HepG2 (cell line): ENCODE data around the gene SURF2. TPM values are rescaled to one million over a fixed set of nuclear protein-coding genes. Genes with fewer than 3 reads are reported as not detected.
A peak's percentile ranks its signal among the peaks of the same experiment; 100 is the strongest.

Experiments used
- ARID3A ChIP-seq: IDR thresholded peaks from 2 replicates; pipeline ENCODE4 v1.6.1; 2012; ENCODE audit warnings: low read depth, low read length, improper control_type of control experiment
- BRF2 ChIP-seq: sonication (generic); formaldehyde crosslinking; IDR thresholded peaks from 2 replicates; pipeline ENCODE4 v1.8.1; 2022; ENCODE audit warnings: mild to moderate bottlenecking, missing genetic modification reagents
- CSRNP1 ChIP-seq: sonication (generic); formaldehyde crosslinking; IDR thresholded peaks from 2 replicates; pipeline ENCODE4 v1.8.1; 2023; ENCODE audit warnings: mild to moderate bottlenecking, missing genetic modification reagents
- FIP1L1 ChIP-seq: fragments of 200-400 bp; formaldehyde crosslinking; IDR thresholded peaks from 2 replicates; pipeline ENCODE4 v1.6.1; 2018; ENCODE audit warnings: low read depth, mild to moderate bottlenecking, low read length, moderate library complexity, borderline replicate concordance; ENCODE audit not compliant: insufficient read depth
- HNRNPLL ChIP-seq: fragments of 200-400 bp; formaldehyde crosslinking; IDR thresholded peaks from 2 replicates; pipeline ENCODE4 v1.6.1; 2017; ENCODE audit warnings: mild to moderate bottlenecking, low read depth, low read length; ENCODE audit not compliant: poor library complexity, severe bottlenecking
- MAFK ChIP-seq, 2 experiments: IDR thresholded peaks in 1 of 2; conservative IDR thresholded peaks in 1 of 2; 2 replicates each; pipeline ENCODE4 v1.6.1; 2011; ENCODE audit warnings: improper control_type of control experiment in 2 of 2, low read length in 2 of 2
- MIER2 ChIP-seq: IDR thresholded peaks from 2 replicates; pipeline ENCODE4 v1.6.1; 2016; ENCODE audit warnings: missing biosample characterization, missing genetic modification reagents
- RXRB ChIP-seq: IDR thresholded peaks from 2 replicates; pipeline ENCODE4 v1.6.1; 2016; ENCODE audit warnings: borderline replicate concordance, missing genetic modification reagents, missing compliant biosample characterization
- TGIF2 ChIP-seq: IDR thresholded peaks from 2 replicates; pipeline ENCODE4 v1.6.1; 2016; ENCODE audit warnings: control low read depth, missing compliant biosample characterization
- USF2 ChIP-seq, 2 experiments: sonication (generic) in 1 of 2; formaldehyde crosslinking in 1 of 2; IDR thresholded peaks; 2 replicates each; pipeline versions ENCODE4 v1.5.1 to v1.6.1; 2011 to 2020; ENCODE audit warnings: borderline replicate concordance in 1 of 2, low read depth in 1 of 2, low read length in 1 of 2, mild to moderate bottlenecking in 1 of 2, missing genetic modification reagents in 1 of 2, moderate library complexity in 1 of 2
- ZBTB7A ChIP-seq: sonication (generic); formaldehyde crosslinking; IDR thresholded peaks from 2 replicates; pipeline ENCODE4 v1.8.0; 2022; ENCODE audit warnings: mild to moderate bottlenecking, missing genetic modification reagents
- ZNF142 ChIP-seq: sonication (generic); formaldehyde crosslinking; IDR thresholded peaks from 2 replicates; pipeline ENCODE4 v1.4.0; 2020; ENCODE audit warnings: missing genetic modification reagents
- ZNF180 ChIP-seq: sonication (generic); formaldehyde crosslinking; IDR thresholded peaks from 2 replicates; pipeline ENCODE4 v1.4.0; 2020; ENCODE audit warnings: low read depth, missing genetic modification reagents, borderline replicate concordance
- ZNF83 ChIP-seq: sonication (generic); formaldehyde crosslinking; IDR thresholded peaks from 2 replicates; pipeline ENCODE4 v1.4.0; 2020; ENCODE audit warnings: missing genetic modification reagents, mild to moderate bottlenecking, borderline replicate concordance
- polyA plus RNA-seq, 8 experiments: library from polyadenylated mRNA; depleted of rRNA in 3 of 8; stranded (reverse) in 7 of 8; unstranded in 1 of 8; fragments of >200 nt; fragmentation: Illumina TruSeq in 4 of 8; extraction: Trizol in 4 of 8; gene quantifications; 2 replicates each; pipeline versions ENCODE4 v1.2.1 to v1.2.3, GENCODE V29; 2011 to 2016; ENCODE audit warnings: low read depth in 4 of 8, missing spikeins in 1 of 8, mixed read lengths in 1 of 8; ENCODE audit not compliant: insufficient read depth in 1 of 8
- total RNA-seq, 5 experiments: library from RNA; depleted of rRNA; stranded (reverse); fragments of >200 nt; fragmentation: Illumina TruSeq; extraction: Trizol; gene quantifications; 2 replicates each; pipeline ENCODE4 v1.2.3, GENCODE V29; 2016; ENCODE audit warnings: low read depth in 1 of 5

SURF2 gene
- total and polyA plus RNA-seq, 2 of the 13 experiments (the other 11 are each of a cell fraction or from before 2014, with no cell fraction given) = 6.3 to 13.6 TPM

GRCh38 chr9:133347985-133348717, 8.2 kb upstream of the SURF2 start, which contains the start of the genes MED22 and RPL7A (continued):
- TF ChIP-seq CSRNP1 (peak; percentile 20; the same call in 1 of the 2 replicates), RXRB (CRISPR knock-in tag) (peak; percentile 51; the same call in 1 of the 2 replicates), BRF2 (CRISPR knock-in tag) (no peak), USF2 (IDR thresholded peaks at IDR 0.05; ENCODE audit: low read depth, low read length) (no peak), USF2 (CRISPR knock-in tag; IDR thresholded peaks at IDR 0.05; ENCODE audit: borderline replicate concordance) (no peak), FIP1L1 (0 out of 2 replicates have a peak, but pooled peaks have one; percentile 87), ZBTB7A (CRISPR knock-in tag) (peak; percentile 57; the same call in 1 of the 2 replicates), MIER2 (CRISPR knock-in tag) (no peak), HNRNPLL (peak; percentile 11), ZNF83 (CRISPR knock-in tag) (no peak), ARID3A (peak; percentile 50; the same call in 1 of the 2 replicates), TGIF2 (CRISPR knock-in tag) (peak; percentile 56; the same call in 1 of the 2 replicates), ZNF180 (CRISPR knock-in tag) (no peak), MAFK (conservative IDR thresholded peaks at IDR 0.05 in 1 of 2, IDR thresholded peaks at IDR 0.05 in 1 of 2; ENCODE audit: low read length in 2 of 2) (no peak), ZNF142 (CRISPR knock-in tag) (0 out of 2 replicates have a peak, but pooled peaks have one; percentile 39)
